LNCAP (cell line): ENCODE measurements around the gene ATP5F1D.
A peak's percentile ranks its signal among the peaks of the same experiment; 100 is the strongest.

ENCODE experiments used
- TF ChIP-seq, protein P1 (sequence below): fragments of 450-650 bp; IDR thresholded peaks from 2 replicates; pipeline ENCODE4 v1.5.1; 2017; ENCODE audit warnings: mild to moderate bottlenecking

Gene ATP5F1D

DNA sequence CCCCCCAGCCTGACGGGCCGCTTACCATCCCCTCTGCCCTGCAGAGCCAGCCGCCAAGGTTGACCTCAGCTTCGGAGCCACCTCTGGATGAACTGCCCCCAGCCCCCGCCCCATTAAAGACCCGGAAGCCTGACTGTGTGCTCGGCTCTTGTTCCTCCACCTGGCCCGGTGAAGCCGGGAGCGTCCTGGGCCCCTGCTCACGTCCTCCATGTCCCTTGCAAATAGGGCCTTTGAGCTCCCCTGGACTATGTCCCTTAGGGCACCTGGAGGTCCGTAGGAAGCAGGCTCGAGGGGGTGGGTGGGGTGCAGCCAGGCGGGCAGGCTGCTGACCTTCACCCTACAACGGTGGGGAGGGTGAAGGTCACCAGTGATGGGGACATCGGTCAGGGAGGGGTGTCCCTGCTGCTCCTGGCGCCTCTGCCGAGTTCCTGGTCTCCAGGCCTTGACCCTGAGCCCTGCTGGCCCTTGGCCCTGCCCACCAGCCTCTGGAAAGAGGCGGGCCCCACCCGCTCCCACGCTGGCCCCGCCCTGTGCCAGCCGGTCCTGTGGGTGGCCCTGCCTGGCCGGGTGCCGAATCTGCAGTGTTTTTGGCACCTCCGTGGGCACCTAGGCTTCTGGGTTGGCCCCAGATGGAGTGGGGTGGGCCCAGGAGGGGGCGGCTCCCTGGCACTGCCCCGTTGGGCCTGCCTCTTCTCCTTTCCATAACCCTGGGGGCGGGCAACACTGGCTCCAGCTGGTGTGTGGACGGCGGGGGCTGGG, 3.3 kb downstream of the ATP5F1D start:
- TF ChIP-seq, protein P1, sequence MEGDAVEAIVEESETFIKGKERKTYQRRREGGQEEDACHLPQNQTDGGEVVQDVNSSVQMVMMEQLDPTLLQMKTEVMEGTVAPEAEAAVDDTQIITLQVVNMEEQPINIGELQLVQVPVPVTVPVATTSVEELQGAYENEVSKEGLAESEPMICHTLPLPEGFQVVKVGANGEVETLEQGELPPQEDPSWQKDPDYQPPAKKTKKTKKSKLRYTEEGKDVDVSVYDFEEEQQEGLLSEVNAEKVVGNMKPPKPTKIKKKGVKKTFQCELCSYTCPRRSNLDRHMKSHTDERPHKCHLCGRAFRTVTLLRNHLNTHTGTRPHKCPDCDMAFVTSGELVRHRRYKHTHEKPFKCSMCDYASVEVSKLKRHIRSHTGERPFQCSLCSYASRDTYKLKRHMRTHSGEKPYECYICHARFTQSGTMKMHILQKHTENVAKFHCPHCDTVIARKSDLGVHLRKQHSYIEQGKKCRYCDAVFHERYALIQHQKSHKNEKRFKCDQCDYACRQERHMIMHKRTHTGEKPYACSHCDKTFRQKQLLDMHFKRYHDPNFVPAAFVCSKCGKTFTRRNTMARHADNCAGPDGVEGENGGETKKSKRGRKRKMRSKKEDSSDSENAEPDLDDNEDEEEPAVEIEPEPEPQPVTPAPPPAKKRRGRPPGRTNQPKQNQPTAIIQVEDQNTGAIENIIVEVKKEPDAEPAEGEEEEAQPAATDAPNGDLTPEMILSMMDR = no peak

DNA sequence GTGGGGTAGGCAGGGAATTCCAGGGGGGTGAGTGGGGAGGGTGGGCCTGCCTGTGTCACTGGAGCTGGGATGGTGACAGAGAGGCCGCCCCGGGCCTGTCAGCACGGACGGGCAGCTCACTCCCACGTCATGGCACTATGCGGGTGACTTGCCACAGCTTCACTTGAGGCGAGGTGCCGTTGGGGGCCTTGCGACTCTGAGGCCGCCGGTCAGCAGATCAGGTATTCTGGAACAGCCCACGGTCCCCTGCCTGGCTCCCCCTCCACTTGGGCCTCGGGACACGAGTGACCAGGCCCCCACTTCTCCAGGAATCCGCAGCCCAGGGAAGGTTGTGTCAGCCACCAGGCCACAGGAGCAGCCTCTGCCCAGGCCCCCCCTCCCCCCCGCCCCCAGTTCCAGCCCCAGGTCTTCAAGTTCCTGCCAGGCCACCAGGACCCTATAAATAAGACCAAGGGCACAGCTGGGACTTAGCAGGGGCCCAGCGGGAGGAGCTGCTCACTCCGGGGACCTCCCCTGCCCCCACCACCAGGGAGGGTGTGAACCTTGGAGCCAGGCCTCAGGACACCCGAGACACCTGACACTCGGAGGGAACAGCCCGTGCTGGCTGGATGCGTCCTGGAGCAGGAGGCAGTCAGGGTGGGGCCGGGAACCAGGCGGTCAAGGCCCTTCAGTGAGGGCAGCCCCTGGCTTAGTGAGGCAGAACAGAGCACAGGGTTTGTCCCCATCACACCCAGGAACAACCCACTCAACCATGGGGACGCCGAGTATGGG, 4.1 kb downstream of the ATP5F1D start:
- TF ChIP-seq, protein P1 = no peak

- TF ChIP-seq, protein P1 = no peak
These were observed 6.2 kb downstream of the ATP5F1D start for GRCh38 chr19:1247748-1248138.

DNA sequence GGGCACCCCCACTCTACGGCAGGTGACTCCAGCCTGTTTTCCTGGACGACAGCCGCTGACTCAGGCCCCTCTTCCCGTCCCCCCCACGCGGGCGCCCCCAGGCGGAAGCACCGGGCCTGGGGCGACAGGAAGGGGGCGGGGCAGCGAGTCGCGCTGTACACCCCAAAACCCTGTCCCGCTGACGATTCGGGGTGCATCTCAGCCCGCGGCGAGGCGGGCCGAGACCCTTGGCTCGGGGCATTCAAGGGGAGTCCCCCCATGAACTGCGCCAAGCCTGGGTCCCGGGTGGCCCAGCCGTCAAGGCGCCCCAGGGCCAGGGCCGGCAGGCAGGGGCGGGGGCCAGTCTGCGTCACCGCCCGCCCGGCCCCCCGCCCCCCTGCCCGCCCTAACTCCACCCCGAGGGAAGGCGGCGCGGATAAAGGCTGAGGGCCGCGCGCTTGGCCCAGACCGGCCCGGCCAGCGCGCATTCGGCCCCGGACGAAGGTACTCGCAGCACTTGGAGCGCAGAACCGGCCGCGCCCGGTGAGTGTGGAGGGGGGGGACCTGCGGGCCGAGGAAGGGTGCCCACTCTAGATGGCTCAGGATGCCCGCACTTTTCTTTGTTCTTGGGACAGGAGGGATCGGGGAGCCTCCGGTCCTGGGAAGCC, 6.7 kb downstream of the ATP5F1D start, which contains the start of gene MIDN:
Gene MIDN, plus strand, starts transcription at position 445 of the 647 bp plus-strand sequence. CDS start 1,714 bp downstream, outside the sequence.
- TF ChIP-seq, protein P1 = peak; percentile 29; the same call in 1 of the 2 replicates

GRCh38 chr19:1248786-1249297, 7.3 kb downstream of the ATP5F1D start:
- TF ChIP-seq, protein P1 = peak; percentile 96

DNA sequence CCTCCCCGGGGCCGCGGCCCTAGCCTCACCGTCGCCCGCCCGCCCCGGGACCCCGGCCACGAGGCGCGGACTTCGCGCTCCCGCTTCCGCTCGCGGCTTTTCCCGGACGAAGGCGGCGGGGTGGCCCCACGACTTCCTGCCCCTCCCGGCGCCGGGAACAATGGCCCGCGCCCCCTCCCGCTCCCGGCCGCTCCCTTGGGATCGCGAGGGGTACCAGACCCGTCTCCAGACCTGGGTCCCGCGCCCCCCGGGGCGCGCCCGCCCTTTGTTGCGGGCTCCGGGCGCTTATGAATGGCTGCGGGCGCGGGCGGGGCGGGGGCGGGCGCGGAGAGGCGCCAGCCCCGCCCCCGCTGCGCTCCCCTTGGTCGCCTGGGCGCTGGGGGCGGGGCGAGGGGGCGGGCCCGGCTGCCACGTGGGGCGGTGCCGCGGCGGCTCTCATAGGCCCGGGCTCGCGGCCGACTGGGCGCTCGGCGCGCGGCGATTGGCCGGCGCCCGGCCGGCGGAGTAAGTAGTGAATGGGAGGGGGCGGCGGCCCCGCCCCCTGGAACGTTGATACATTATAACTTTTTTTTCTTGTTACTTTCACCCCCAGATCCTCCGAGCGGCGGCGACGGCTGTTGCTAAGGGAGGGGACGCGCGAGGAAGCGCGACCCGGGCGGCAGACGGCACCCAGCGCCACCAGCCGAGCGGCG, 7.9 kb downstream of the ATP5F1D start:
- TF ChIP-seq, protein P1 = no peak

DNA sequence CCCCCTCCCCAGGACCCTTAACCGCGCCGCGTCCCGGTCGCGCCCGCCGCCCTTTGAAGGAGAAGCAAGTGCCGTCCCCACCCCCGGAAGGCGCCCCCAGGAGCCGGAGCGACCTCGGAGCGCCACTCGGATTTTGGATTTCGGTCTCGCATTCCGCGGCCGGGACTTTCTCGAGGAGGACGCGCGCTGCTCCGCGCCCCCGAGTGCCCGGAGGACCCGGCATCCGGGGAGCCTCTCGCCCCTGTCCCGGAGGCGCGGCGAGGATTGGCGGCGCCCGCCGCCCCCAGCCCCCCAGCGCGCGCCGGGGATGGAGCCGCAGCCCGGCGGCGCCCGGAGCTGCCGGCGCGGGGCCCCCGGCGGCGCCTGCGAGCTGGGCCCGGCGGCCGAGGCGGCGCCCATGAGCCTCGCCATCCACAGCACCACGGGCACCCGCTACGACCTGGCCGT, 8.5 kb downstream of the ATP5F1D start:
- TF ChIP-seq, protein P1 = no peak
